GM21367 (cell line): ENCODE measurements around the gene KCNAB1.
"Not testable (repeated sequence)": the region's sequence is repeated elsewhere in the genome, so short reads cannot be mapped to it uniquely, and the experiment has no call there.

Experiments used
- ATAC-seq: cut with Tn5 transposase; IDR thresholded peaks from one replicate; pipeline ENCODE4 v1.9.1; 2021; ENCODE audit not compliant: unreplicated experiment

KCNAB1 gene

DNA sequence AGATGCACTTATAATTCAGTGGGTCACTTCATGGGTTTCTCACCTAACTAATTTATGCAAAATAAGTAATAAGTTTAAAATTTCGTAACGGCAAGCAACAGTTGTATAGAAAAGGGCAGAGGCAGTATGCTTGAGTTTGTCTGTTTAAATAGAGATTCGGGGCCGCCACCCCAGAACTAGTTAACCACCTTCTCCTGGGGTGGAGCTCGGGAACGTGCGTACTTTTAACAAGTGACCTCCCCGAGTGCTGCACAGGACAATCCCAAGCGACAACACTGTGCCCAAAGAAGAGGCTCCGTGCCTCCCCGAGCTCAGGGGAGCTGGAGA, 434.1 kb downstream of the KCNAB1 start:
- ATAC-seq = peak; percentile 2

DNA sequence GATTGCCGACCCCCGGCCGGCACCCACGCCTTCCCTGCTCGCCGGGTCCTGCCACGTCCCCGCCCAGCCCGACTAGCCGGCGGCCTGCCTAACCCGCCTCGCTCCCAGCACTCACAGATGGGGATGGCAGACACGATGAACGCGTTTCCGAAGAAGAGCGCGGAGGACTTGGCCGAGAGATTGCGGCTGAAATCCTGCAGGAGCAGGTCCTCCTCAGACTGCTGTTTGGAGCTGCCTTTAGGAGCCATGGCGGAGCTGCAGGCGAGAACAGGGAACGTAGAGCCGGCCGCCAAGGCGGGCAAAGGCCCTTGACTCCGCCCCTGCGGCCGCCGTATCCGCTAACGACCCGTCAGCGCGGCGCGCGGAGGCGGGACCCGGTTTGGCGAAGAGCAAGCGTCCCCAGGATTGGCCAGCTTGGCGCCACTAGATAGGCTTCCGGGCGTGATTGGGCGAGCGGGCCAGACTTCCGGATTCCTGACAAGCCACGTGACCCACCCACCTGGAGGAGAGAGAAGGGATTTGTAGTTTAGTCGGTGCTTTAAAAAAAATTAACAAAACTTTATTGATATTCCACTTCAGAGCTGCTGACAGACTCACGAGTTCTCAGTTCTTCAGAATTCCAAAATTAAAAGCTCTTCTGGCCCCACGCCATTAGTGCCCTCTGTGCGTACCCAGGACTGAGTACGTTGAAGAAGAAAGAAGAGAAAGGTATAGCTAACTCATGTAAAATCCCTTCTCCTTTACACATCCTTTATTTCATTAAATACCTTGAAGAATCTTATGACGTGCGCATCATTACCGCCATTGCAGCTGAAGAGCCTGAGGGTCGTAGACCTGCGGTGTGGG, 434.7 kb downstream of the KCNAB1 start, which contains the start of gene SSR3:
SSR3 (minus strand) TSS at position 276 of the 846 bp plus-strand sequence; CDS start at position 248, 28 bp downstream.
- ATAC-seq = peak; percentile 99

DNA sequence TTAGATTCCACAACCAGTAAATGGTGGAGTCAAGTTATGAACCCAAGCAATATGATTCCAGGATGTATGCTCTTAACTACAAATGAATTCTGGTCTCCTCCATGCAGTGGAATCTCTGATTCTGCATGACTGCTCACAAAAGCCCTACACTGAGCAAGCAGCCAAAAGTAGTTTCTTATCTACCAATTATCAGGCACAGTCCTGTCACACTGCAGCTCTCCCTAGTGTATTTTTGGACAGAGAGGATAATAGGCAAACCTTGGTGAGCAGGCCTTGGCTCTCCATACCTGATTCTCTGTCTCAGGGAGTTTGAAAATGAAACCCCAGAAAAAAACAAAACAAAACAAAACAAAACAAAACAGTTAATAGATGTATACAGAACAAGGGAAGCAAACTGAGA, 438.0 kb downstream of the KCNAB1 start:
- ATAC-seq = no peak

DNA sequence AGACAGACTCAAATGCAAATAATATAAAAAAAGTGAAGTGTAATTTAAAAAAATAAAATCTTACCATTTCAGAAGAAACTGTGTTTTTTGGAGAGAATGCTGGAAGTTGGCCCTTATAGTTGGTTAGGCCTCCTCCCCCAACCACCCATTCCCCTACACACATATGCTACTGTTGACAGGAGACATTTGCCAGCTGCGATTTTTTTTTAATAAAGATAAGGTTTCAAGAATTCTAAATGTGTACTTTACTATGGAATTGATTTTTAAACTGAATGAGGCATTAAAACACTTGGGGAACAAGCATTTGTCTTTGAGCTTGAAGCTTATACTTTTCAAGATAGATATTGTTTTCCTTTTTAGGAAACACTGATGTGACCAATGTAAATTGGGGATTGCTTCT, 438.9 kb downstream of the KCNAB1 start:
- ATAC-seq = no peak

DNA sequence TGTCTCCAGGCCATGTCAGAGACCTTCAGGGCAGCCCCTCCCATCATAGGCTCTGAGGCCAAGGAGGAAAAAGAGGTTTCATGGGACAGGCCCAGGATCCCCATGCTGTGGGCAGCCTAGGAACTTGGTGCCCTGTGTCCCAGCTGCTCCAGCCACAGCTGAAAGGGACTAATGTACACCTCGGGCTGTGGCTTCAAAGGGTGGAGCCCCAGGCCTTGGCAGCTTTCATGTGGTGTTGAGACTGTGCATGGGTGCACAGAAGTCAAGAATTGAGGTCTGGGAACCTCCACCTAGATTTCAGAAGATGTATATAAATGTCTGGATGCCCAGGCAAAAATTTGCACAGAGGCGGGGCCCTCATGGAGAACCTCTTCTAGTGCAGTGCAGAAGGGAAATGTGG, 441.2 kb downstream of the KCNAB1 start:
- no peak for ATAC-seq

DNA sequence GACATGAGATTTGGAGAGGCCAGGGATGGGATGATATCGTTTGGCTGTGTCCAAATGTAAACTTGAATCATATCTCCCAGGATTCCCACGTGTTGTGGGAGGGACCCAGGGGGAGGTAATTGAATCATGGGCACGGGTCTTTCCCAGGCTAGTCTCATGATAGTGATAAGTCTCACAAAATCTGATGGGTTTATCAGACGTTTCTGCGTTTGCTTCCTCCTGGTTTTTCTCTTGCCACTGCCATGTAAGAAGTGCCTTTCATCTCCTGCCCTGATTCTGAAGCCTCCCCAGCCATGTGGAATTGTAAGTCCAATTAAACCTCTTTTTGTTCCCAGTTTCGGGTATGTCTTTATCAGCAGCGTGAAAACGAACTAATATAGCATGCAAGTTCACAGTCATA, 442.1 kb downstream of the KCNAB1 start:
- ATAC-seq = not testable (repeated sequence)

DNA sequence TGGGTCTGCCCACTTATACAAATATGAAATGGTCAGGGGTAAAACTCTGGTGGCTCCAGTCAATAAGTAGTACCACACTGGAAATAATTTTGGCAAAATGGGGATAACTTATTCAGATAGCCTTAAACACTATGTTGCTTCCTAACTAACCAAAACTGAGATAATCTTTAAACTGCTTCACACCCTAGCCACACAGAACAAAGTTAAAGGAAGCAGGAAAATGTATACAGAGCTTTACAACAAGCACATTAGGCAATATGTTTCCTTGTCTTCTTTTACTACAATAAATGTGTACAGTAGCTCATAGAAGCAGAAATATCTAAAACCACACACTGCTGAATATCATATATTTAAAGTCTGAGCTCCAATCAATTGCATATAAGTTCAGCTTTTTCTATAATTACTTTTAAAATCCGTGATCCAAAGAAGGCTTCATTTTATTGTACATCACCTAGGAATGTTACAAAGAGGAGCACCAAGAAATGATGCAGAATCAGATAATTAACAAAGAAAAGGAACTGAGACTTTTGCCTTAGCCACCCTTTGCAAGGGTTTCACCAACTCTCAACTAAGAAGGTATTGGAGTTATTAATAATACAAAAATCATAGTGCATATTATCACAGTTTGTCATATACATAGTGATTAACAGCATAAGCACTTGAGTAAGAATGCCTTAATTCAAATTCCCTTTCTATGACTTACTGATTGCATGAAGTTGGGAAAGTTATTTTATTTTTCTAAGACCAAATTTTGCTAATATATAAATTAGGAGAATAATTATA, 443.7 kb downstream of the KCNAB1 start:
- no peak for ATAC-seq

DNA sequence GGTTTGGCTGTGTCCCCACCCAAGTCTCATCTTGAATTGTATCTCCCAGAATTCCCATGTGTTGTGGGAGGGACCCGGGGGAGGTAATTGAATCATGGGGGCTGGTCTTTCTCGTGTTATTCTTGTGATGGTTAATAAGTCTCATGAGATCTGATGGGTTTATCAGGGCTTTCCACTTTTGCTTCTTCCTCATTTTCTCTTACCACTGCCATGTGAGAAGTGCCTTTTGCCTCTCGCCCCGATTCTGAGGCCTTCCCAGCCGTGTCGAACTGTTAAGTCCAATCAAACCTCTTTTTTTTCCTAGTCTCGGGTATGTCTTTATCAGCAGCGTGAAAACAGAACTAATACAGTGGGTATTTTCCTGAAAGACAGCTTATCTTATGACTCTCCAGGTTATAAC, 448.6 kb downstream of the KCNAB1 start:
- ATAC-seq = not testable (repeated sequence)

DNA sequence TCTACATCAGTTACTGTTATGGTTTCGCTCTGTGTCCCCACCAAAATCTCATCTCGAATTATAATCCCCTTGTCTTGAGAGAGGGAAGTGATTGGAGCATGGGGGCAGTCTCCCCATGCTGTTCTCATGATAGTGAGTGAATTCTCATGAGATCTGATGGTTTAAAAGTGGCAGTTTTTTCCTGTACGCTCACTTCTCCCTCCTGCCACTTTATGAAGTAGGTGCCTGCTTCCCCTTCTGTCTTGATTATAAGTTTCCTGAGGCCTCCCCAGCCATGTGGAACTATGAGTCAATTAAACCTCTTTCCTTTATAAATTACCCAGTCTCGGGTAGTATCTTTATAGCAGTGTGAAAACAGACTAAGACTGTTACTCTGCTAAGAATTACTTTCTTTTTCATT, 449.5 kb downstream of the KCNAB1 start:
- ATAC-seq = not testable (repeated sequence)

DNA sequence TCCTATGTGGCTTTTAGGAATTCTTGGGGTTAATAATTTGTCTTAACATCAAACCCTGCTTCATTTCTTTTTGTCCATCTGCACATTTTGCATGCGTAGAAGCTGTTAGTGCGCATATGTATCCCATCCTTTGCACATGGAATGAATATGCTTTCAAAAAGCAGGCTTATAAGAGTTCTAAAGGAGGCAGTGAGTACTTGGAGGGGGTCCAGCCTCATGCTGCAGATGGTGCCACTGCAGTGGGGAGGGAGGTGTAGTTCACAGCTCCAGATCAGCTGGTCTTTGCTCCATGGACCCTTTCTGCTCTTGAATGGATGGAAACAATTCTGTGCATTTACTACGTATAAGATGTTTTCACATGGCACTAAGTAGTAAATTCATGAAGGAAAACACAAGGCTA, 455.3 kb downstream of the KCNAB1 start:
- no peak for ATAC-seq

DNA sequence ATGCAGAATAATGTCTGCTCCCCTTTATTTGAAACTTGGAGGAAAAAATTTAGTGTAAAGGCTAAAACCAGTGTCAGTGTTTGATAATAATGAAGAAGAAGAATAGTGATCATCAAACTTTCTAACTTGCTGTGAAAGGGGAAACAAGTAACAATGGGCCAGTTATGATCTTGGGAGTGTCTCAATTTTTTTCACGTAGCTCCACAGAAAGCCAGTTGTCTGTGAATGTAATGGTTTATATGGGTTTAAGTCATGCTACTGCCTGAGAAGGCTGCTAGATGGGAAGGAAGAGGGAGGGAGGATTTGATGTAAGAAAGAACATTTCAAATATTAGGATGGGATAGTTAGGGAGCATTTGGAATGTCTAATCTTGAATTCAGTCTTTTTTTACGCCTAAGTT, 455.7 kb downstream of the KCNAB1 start:
- ATAC-seq = no peak

DNA sequence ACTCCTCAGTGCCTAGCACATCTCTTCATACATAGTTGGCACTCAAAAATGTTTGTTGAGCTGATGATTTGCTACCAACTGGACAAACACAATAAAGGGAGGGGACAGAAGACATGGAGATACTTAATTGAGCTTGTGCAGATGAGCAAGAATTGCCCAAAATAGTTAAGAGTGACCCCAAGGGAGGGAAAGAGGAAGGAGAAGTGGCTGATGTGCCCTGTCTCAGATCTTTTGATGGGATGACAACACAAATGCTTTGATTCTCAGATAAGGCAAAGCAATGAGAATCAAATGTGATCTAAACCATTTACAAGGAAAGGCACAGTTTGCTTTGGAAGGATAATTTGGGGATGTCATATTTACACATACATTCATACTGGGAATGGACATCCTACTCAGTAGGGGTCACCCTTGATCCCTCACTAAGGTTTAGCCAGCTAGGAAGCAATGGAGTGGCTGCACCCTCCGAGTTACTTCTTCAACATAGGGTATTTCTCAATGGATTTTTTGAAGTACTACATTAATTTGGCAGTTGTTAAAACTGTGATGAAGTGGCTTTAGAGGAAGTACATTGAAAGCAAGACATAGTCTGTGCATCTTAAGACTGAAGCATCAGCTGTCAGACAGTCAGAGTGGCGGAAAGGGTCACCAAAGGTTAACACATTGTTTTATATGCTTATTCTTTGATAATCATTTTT, 456.4 kb downstream of the KCNAB1 start:
- no peak for ATAC-seq

DNA sequence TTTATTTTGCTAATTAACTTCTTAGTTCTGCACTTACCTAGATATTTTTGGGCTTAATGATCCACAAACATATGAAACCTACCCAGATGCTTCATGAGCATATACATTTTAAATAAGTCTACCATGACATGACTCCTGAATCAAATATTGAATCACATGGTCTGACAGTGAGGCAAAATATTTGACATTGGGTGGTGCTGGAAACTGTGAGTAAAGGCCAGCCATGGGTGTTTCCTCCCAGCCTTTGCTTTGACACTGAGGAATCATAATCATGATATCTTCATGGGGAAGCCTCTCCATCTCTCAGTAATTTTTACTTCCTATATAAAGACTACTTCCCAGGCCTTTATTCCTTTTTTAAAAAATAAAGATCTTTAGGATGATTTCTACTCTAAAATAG, 457.4 kb downstream of the KCNAB1 start:
- ATAC-seq = no peak

DNA sequence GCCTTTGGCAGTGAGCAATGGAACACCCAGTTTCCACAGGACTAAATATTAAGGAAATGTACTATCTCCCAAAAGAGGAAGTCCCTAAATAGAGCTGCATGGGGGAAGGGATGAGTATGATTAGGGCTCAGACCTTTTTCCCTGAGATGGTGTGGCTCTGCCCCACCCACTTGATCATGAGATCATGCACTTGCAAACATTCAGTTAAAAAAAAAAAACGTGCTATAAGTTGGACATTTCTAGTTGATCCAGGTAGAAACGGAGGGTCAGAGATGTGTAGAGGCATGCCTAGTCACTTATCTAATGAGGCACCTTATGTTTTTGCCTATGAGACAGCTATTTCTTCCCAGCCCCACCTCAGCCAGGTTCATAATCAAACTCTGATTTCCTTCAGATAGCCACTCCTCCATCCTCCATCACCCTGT, 459.1 kb downstream of the KCNAB1 start:
- ATAC-seq = no peak

DNA sequence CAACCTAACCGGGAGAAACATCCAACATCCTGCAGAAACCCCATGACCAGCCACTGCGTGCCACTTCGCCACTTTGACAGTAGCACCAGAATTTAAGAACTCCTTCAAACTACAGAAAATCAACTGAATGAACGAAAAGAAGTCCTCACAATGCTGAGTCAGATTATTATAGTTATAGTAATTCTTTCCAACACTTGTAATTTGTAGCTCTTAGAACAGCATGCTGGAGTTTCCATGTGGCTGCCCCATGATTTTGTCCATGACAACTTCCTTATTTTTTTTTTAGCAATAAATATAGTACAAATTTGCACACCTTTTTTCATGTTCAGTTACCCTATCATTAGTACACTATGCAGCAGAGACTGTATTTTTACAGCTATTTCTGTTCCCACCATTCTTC, 460.7 kb downstream of the KCNAB1 start:
- no peak for ATAC-seq

DNA sequence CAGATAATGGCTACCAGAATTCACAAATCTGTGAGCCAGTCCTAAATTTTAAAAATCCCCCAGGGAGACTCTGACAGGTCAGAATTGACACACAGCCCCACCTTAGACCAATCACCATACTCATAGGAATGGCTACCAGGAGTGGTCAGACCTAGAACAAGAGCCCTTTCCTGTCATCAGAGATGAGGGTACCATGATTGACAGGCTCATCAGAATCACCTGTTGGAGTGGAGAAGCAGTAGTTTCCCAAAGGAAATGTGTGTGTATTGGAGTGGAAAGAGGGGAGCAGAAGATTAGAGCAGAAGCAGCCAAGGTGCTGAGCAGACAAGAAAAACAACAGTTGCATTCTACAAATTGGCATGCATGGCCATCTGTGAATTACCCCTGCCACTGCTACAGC, 461.6 kb downstream of the KCNAB1 start:
- no peak for ATAC-seq

DNA sequence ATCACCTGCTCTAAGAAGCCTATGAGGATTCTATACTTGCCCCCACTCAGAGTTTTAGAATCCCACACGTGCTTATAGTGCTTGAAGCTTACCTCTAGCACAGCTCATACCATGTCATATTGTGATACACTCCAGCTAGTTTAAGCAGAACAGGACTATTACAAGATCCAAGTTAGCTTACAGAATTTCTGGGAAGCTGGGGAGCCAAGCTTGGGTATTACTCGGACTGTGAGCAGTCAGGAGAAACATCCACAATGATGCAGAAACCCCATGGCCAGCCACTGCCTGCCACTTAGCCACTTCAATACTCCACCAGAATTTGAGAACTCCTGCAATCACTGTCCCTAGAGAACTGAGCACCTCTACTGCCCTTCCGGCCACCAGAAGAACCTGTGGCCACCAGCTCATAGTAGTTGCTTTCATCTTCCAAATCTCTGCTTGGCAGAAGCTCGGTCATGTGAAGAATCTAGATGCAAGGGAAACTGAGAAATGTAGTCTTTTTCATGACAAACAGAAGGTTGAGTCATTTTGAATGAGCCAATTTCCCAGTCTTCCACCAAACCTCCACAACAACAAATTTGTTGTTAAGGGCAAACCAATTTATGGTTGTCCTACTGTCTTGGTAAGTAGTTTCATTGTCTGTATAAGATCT, 462.3 kb downstream of the KCNAB1 start:
- ATAC-seq = peak; percentile 59

DNA sequence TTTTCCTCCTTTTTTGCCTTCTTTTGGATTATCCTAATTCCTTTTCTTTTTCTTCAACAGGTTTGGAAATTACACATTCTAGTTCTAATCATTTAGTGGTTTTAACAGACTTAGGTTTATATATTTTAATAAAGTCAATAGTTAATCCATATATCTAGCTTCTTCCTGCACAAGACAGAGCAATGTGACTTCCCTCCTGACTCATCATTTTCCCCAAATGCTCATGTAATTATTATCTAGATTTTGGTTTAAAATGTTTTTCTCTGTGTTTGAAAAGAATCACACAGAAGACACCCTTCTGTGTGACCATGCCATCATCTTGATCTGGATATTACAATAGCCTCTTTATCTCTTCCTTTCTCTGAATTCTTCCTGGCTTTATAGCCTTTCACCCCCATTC, 463.1 kb downstream of the KCNAB1 start:
- no peak for ATAC-seq

DNA sequence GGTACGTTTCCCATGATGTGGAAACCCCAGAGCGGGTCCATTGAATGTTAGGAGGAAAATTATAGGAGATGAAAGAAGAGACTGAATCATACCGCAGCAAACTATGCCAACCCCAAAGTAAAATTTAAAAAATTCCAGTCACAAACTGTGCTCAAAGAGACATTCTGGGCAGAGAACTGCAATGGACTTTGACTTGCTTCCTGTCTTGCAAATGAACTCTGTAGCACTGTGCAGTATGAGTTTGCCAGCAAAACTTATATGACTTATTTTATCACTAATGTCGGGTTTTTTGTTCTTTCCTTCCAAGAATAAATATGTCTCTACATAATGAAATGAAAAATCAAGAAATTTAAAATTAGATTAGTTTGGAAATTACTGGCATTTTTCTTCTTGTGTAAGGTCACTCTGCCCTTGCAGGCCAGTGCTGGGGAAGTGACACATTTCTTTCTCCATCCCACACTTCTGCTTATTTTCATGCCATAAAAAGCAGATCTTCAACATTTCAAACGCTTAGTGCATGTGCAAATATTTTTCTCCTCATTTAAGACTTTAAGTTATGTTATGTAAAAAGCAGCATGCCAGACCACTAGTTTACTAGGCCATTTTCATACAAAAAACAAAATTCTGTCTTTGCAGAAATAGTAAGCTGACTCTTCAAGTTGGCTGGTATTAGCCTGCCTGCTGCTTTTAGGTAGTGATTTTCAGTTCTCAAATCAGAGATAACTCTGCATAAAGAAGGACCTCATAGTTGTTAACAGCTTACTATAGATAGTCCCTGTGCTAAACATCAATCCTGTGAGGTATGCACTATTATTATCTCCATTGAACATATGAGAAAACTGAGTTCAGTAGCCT, 466.8 kb downstream of the KCNAB1 start:
- ATAC-seq = no peak

DNA sequence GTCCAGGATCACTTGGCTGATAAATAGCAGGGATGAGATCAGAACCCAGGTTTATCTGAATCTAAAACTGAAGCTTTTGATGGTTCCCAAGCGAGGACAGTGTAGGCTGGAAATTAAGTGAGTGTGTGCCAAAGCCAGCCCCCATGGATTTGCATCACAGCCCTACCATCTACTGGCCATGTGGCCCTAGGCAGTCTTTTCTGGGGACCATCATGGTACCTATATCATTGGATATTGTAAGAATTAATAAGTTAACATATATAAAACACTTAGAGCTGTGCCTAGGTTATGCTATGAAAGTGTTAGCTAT, 467.3 kb downstream of the KCNAB1 start:
- no peak for ATAC-seq
